OCI-LY7 (cell line): ENCODE measurements around the gene GDPD4. TPM values are rescaled to one million over a fixed set of nuclear protein-coding genes. Genes with fewer than 3 reads are reported as not detected.

Source experiments
- BruUV-seq: library from RNA; stranded (reverse); fragments of 400-500 nt; replicated peaks from 2 replicates; lab custom pipeline; 2021; lab: Mats Ljungman, UMichigan
- CTCF ChIA-PET: fragments of 300-600 bp; sonication (Branson Sonifier 250); formaldehyde crosslinking; loops from one replicate; lab custom pipeline; 2022; ENCODE audit warnings: antibody characterized with exemption; ENCODE audit not compliant: unreplicated experiment; lab: Charles Lee
- POLR2A ChIA-PET: fragments of 300-600 bp; sonication (Branson Sonifier 250); formaldehyde crosslinking; loops from one replicate; lab custom pipeline; 2022; ENCODE audit warnings: antibody characterized with exemption; lab: Charles Lee
- DNase-seq: peaks from one replicate; pipeline ENCODE4 v3.0.0-alpha.2; 2015; ENCODE audit warnings: low spot score
- H2AFZ ChIP-seq: fragments of 200-600 bp; sonication (generic), shearing (Covaris generic); 2 replicates; pipeline ENCODE4 v1.6.1; 2014; ENCODE audit warnings: mild to moderate bottlenecking, antibody characterized with exemption, low read length, moderate library complexity
- H3K27ac ChIP-seq: fragments of 200-600 bp; sonication (generic); 2 replicates; pipeline ENCODE4 v1.5.1; 2014; ENCODE audit warnings: mixed run types, low read depth, mild to moderate bottlenecking, moderate library complexity, low read length, inconsistent platforms; ENCODE audit not compliant: poor library complexity, severe bottlenecking
- H3K36me3 ChIP-seq: fragments of 200-600 bp; sonication (generic); 2 replicates; pipeline ENCODE4 v1.6.1; 2014; ENCODE audit warnings: mild to moderate bottlenecking, antibody characterized with exemption, low read length, moderate library complexity, mixed read lengths; ENCODE audit not compliant: insufficient read depth
- H3K4me1 ChIP-seq: fragments of 200-600 bp; sonication (generic); 2 replicates; pipeline ENCODE4 v1.5.1; 2014; ENCODE audit warnings: mild to moderate bottlenecking, low read length; ENCODE audit not compliant: insufficient read depth, poor library complexity, severe bottlenecking
- H3K4me2 ChIP-seq: fragments of 200-600 bp; sonication (generic); 2 replicates; pipeline ENCODE4 v1.6.1; 2014; ENCODE audit warnings: mild to moderate bottlenecking, low read length
- H3K4me3 ChIP-seq: fragments of 200-600 bp; sonication (generic); 2 replicates; pipeline ENCODE4 v1.5.1; 2014; ENCODE audit warnings: mild to moderate bottlenecking, low read depth, low read length; ENCODE audit not compliant: poor library complexity, severe bottlenecking
- H3K79me2 ChIP-seq: fragments of 200-600 bp; sonication (generic); 2 replicates; pipeline ENCODE4 v1.6.1; 2016; ENCODE audit warnings: low read depth, mild to moderate bottlenecking, low read length, moderate library complexity, mixed read lengths; ENCODE audit not compliant: insufficient read depth
- H3K9me2 ChIP-seq: fragments of 200-600 bp; sonication (generic); 2 replicates; pipeline ENCODE4 v1.6.1; 2016; ENCODE audit warnings: mild to moderate bottlenecking, low read length, mixed read lengths; ENCODE audit not compliant: insufficient read depth
- H3K9me3 ChIP-seq: fragments of 200-600 bp; sonication (generic); 2 replicates; pipeline ENCODE4 v1.6.1; 2014; ENCODE audit warnings: mild to moderate bottlenecking, mixed run types, low read length, mixed read lengths
- H4K20me1 ChIP-seq: fragments of 200-600 bp; sonication (generic); 2 replicates; pipeline ENCODE4 v1.6.1; 2014; ENCODE audit warnings: mild to moderate bottlenecking, antibody characterized with exemption, low read length, moderate library complexity, mixed read lengths; ENCODE audit not compliant: insufficient read depth
- CTCF ChIP-seq: fragments of 200-600 bp; sonication (generic); conservative IDR thresholded peaks from 2 replicates; pipeline ENCODE4 v1.5.1; 2014; ENCODE audit warnings: mild to moderate bottlenecking, antibody characterized with exemption, low read length, moderate library complexity, mixed read lengths
- EZH2phosphoT487 ChIP-seq: fragments of 200-600 bp; sonication (generic); IDR thresholded peaks from 2 replicates; pipeline ENCODE4 v1.6.1; 2018; ENCODE audit warnings: low read depth, borderline replicate concordance, mild to moderate bottlenecking, mixed run types, antibody characterized with exemption, low read length, moderate library complexity, mixed read lengths
- intact Hi-C: fragments of 100-400 bp; cut with micrococcal nuclease; formaldehyde crosslinking; loops from one replicate; pipeline ENCODE4 v1.10.0; 2022; ENCODE audit not compliant: unreplicated experiment
- total RNA-seq, 2 experiments: library from RNA; depleted of rRNA in 1 of 2; stranded (reverse); fragments of >200 nt in 1 of 2; shearing (Covaris generic) in 1 of 2; gene quantifications; 2 replicates each; pipeline ENCODE4 v1.2.3, GENCODE V29; 2014 to 2022

GDPD4 gene
- total RNA-seq, 2 experiments from 2014 or later, result not detected

- no peaks in the 10 kb centered on the region for H4K20me1 ChIP-seq
- H3K4me1 ChIP-seq, result no peaks in the 10 kb centered on the region
- no peak overlapping the region for H3K27ac ChIP-seq
- H3K4me3 ChIP-seq, result no peak overlapping the region
- H3K79me2 ChIP-seq, result no peaks in the 10 kb centered on the region
- TF ChIP-seq EZH2phosphoT487 (no peak), CTCF (no peak)
- H2AFZ ChIP-seq, result no peak overlapping the region
- no peak for DNase-seq
- no peaks in the 10 kb centered on the region for H3K9me2 ChIP-seq
- BruUV-seq, result no TSS peak
- no peak overlapping the region for H3K4me2 ChIP-seq
- POLR2A ChIA-PET, result no interaction called here
- CTCF ChIA-PET, result interaction anchor here (0.6 kb wide), 1 partner anchor 77 kb away, joined by 3 read pairs; no protein-coding TSS in a partner anchor
- intact Hi-C loops, result no loop called here
- H3K9me3 ChIP-seq, result no peaks in the 10 kb centered on the region
- no peaks in the 10 kb centered on the region for H3K36me3 ChIP-seq
These were observed 103.7 kb downstream of the GDPD4 start for GRCh38 chr11:77197626-77198320.

GRCh38 chr11:77196961-77197360 lies 104.5 kb downstream of the GDPD4 start:
- no peak overlapping the region for H3K4me2 ChIP-seq
- H3K36me3 ChIP-seq, result no peaks in the 10 kb centered on the region
- H2AFZ ChIP-seq, result no peak overlapping the region
- H4K20me1 ChIP-seq, result no peaks in the 10 kb centered on the region
- CTCF ChIA-PET, result no interaction called here
- no peaks in the 10 kb centered on the region for H3K9me2 ChIP-seq
- no peak for TF ChIP-seq EZH2phosphoT487
- no peak for TF ChIP-seq CTCF
- no peaks in the 10 kb centered on the region for H3K4me1 ChIP-seq
- DNase-seq, result no peak
- POLR2A ChIA-PET, result no interaction called here
- no TSS peak for BruUV-seq
- H3K9me3 ChIP-seq, result no peaks in the 10 kb centered on the region
- no peak overlapping the region for H3K4me3 ChIP-seq
- H3K27ac ChIP-seq, result no peak overlapping the region
- intact Hi-C loops, result no loop called here
- no peaks in the 10 kb centered on the region for H3K79me2 ChIP-seq

GRCh38 chr11:77195071-77195755 lies 106.3 kb downstream of the GDPD4 start:
- ChIA-PET CTCF (interaction anchor here (1.2 kb wide), 1 partner anchor 9 kb away, joined by 4 read pairs; no protein-coding TSS in a partner anchor), POLR2A (no interaction called here)
- no peak for TF ChIP-seq EZH2phosphoT487
- TF ChIP-seq CTCF, result no peak
- DNase-seq, result no peak
- intact Hi-C loops, result no loop called here
- H3K4me1 ChIP-seq, result no peaks in the 10 kb centered on the region
- H3K9me3 ChIP-seq, result no peaks in the 10 kb centered on the region
- no peaks in the 10 kb centered on the region for H3K79me2 ChIP-seq
- no peaks in the 10 kb centered on the region for H3K9me2 ChIP-seq
- no peak overlapping the region for H3K4me3 ChIP-seq
- no peaks in the 10 kb centered on the region for H3K36me3 ChIP-seq
- no peak overlapping the region for H2AFZ ChIP-seq
- no peaks in the 10 kb centered on the region for H4K20me1 ChIP-seq
- no TSS peak for BruUV-seq
- no peak overlapping the region for H3K27ac ChIP-seq
- H3K4me2 ChIP-seq, result no peak overlapping the region
